H1 (cell line): Measurements from ENCODE around the gene MSI2. TPM values are rescaled to one million over a fixed set of nuclear protein-coding genes. Genes with fewer than 3 reads are reported as not detected.

Experiments used
- BRCA1 ChIP-seq: IDR thresholded peaks from 2 replicates; pipeline ENCODE4 v1.6.1; 2012; ENCODE audit warnings: low read depth, low read length, improper control_type of control experiment
- CHD1 ChIP-seq: IDR thresholded peaks from 2 replicates; pipeline ENCODE4 v1.6.1; 2012; ENCODE audit warnings: low read depth, low read length, improper control_type of control experiment
- CREB1 ChIP-seq: IDR thresholded peaks from 2 replicates; pipeline ENCODE4 v1.6.1; 2012; ENCODE audit warnings: inconsistent platforms
- PHF8 ChIP-seq: fragments of 200-600 bp; sonication (generic); conservative IDR thresholded peaks from 2 replicates; pipeline ENCODE4 v1.7.1; 2012; ENCODE audit warnings: low read depth, mild to moderate bottlenecking, inconsistent platforms, low read length, moderate library complexity
- RAD21 ChIP-seq, 2 experiments: IDR thresholded peaks in 1 of 2; conservative IDR thresholded peaks in 1 of 2; 2 replicates each; pipeline ENCODE4 v1.6.1; 2011; ENCODE audit warnings: low read depth in 2 of 2, low read length in 2 of 2, improper control_type of control experiment in 1 of 2, inconsistent platforms in 1 of 2, mild to moderate bottlenecking in 1 of 2, moderate library complexity in 1 of 2
- polyA plus RNA-seq, 7 experiments: library from polyadenylated mRNA; depleted of rRNA in 3 of 7; stranded (reverse) in 5 of 7; unstranded in 2 of 7; fragments of >200 nt in 5 of 7; fragments of 200-250 nt in 2 of 7; gene quantifications; 1 replicate in 5 of 7; 2 replicates in 1 of 7; 4 replicates in 1 of 7; pipeline versions ENCODE4 v1.2.1 to v1.2.3, GENCODE V29; 2011 to 2013; ENCODE audit warnings: missing spikeins in 2 of 7, mixed read lengths in 2 of 7
- total RNA-seq: library from RNA; stranded (reverse); fragmentation: NEBNext Ultra II Directional; extraction: Animal tissue kit (Norgen Biotek cat#: 25700); gene quantifications from 2 replicates; pipeline ENCODE4 v1.2.1, GENCODE V29; 2021
- TF ChIP-seq, protein P1 (sequence below): fragments of 300-600 bp; sonication (generic); IDR thresholded peaks from 2 replicates; pipeline ENCODE4 v1.7.1; 2012; ENCODE audit warnings: low read length, moderate library complexity, mild to moderate bottlenecking, inconsistent platforms; ENCODE audit not compliant: insufficient replicate concordance

MSI2 gene
- total and polyA plus RNA-seq, 2 of the 8 experiments (the other 6 are each of a cell fraction or from before 2014, with no cell fraction given): 36.7 to 80.6 TPM

DNA sequence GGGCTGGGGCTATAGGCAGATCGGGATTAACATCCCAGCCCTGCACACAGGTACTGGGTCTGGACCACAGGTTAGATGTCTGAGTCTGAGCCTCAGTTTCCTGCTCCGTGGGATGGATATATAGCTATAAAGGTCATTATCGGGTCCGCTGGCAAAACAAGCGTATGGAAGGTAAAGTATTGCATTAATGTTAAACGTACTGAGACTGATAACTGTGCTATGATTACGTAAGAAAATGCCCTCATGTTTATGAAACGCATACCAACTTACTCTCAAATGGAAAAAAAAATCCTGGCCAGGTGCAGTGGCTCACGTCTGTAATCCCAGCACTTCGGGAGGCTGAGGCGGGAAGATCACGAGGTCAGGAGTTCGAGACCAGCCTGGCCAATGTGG lies 353.6 kb downstream of the MSI2 start (continued):
- TF ChIP-seq, protein P1, sequence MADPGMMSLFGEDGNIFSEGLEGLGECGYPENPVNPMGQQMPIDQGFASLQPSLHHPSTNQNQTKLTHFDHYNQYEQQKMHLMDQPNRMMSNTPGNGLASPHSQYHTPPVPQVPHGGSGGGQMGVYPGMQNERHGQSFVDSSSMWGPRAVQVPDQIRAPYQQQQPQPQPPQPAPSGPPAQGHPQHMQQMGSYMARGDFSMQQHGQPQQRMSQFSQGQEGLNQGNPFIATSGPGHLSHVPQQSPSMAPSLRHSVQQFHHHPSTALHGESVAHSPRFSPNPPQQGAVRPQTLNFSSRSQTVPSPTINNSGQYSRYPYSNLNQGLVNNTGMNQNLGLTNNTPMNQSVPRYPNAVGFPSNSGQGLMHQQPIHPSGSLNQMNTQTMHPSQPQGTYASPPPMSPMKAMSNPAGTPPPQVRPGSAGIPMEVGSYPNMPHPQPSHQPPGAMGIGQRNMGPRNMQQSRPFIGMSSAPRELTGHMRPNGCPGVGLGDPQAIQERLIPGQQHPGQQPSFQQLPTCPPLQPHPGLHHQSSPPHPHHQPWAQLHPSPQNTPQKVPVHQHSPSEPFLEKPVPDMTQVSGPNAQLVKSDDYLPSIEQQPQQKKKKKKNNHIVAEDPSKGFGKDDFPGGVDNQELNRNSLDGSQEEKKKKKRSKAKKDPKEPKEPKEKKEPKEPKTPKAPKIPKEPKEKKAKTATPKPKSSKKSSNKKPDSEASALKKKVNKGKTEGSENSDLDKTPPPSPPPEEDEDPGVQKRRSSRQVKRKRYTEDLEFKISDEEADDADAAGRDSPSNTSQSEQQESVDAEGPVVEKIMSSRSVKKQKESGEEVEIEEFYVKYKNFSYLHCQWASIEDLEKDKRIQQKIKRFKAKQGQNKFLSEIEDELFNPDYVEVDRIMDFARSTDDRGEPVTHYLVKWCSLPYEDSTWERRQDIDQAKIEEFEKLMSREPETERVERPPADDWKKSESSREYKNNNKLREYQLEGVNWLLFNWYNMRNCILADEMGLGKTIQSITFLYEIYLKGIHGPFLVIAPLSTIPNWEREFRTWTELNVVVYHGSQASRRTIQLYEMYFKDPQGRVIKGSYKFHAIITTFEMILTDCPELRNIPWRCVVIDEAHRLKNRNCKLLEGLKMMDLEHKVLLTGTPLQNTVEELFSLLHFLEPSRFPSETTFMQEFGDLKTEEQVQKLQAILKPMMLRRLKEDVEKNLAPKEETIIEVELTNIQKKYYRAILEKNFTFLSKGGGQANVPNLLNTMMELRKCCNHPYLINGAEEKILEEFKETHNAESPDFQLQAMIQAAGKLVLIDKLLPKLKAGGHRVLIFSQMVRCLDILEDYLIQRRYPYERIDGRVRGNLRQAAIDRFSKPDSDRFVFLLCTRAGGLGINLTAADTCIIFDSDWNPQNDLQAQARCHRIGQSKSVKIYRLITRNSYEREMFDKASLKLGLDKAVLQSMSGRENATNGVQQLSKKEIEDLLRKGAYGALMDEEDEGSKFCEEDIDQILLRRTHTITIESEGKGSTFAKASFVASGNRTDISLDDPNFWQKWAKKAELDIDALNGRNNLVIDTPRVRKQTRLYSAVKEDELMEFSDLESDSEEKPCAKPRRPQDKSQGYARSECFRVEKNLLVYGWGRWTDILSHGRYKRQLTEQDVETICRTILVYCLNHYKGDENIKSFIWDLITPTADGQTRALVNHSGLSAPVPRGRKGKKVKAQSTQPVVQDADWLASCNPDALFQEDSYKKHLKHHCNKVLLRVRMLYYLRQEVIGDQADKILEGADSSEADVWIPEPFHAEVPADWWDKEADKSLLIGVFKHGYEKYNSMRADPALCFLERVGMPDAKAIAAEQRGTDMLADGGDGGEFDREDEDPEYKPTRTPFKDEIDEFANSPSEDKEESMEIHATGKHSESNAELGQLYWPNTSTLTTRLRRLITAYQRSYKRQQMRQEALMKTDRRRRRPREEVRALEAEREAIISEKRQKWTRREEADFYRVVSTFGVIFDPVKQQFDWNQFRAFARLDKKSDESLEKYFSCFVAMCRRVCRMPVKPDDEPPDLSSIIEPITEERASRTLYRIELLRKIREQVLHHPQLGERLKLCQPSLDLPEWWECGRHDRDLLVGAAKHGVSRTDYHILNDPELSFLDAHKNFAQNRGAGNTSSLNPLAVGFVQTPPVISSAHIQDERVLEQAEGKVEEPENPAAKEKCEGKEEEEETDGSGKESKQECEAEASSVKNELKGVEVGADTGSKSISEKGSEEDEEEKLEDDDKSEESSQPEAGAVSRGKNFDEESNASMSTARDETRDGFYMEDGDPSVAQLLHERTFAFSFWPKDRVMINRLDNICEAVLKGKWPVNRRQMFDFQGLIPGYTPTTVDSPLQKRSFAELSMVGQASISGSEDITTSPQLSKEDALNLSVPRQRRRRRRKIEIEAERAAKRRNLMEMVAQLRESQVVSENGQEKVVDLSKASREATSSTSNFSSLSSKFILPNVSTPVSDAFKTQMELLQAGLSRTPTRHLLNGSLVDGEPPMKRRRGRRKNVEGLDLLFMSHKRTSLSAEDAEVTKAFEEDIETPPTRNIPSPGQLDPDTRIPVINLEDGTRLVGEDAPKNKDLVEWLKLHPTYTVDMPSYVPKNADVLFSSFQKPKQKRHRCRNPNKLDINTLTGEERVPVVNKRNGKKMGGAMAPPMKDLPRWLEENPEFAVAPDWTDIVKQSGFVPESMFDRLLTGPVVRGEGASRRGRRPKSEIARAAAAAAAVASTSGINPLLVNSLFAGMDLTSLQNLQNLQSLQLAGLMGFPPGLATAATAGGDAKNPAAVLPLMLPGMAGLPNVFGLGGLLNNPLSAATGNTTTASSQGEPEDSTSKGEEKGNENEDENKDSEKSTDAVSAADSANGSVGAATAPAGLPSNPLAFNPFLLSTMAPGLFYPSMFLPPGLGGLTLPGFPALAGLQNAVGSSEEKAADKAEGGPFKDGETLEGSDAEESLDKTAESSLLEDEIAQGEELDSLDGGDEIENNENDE: no peak
- TF ChIP-seq RAD21 (IDR thresholded peaks at IDR 0.05 in 1 of 2, conservative IDR thresholded peaks at IDR 0.05 in 1 of 2; ENCODE audit: low read depth in 2 of 2, low read length in 2 of 2) (no peak), PHF8 (no peak), CREB1 (no peak), CHD1 (no peak), BRCA1 (no peak)
- TF ChIP-seq, all 59 proteins: peak for 0
